Embryonic facial prominence (tissue), 1 donor: ENCODE measurements around the gene DIP2C.
"Not testable (repeated sequence)": the region's sequence is repeated elsewhere in the genome, so short reads cannot be mapped to it uniquely, and the experiment has no call there.

ENCODE experiments used
- DNase-seq: peaks from one replicate; pipeline ENCODE4 v3.0.0-alpha.2; 2016; ENCODE audit errors: extremely low spot score

DIP2C gene

GRCh38 chr10:306675-307185, 382.7 kb downstream of the DIP2C start:
- DNase-seq = no peak

GRCh38 chr10:306007-306674, 383.3 kb downstream of the DIP2C start:
- DNase-seq = no peak

DNA sequence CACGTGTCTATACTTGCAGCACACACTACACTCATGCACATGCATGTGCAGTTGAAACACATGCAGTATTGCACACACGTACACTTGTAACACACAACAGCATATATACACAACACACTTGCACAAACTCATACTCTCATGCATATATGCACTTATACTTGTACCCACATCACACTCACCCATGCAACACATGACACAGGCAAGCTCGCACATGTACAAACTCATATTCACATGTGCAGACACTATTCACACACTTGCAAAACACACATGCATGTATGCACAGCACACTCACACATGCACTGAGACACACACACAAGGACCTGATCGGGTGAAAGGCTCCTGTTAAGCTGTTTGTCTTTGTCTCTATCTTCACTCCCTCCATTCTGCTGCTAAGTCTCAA, 384.4 kb downstream of the DIP2C start:
- DNase-seq = no peak

DNA sequence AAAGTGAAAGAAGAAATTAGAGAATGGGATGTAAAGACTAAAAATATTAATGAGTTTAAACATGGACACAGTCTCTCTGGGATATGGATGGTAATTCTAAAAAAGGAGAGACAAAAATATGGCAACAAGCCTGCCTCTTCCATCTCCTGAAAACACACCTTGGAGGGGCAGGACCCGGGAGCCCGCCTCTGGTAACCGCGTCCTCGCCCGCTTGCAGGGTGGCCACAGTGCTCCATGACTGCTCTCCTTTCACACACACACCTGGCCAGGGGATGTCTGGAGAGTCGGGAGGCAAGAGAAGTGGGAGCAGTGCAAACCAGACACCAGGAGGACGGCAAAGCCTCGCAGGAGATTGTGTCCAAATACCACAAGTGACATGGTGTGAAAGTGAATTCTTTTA, 387.9 kb downstream of the DIP2C start:
- no peak for DNase-seq

- DNase-seq = not testable (repeated sequence)
Observed at GRCh38 chr10:300580-300979, 388.9 kb downstream of the DIP2C start.

GRCh38 chr10:299969-300368, 389.5 kb downstream of the DIP2C start:
- no peak for DNase-seq

DNA sequence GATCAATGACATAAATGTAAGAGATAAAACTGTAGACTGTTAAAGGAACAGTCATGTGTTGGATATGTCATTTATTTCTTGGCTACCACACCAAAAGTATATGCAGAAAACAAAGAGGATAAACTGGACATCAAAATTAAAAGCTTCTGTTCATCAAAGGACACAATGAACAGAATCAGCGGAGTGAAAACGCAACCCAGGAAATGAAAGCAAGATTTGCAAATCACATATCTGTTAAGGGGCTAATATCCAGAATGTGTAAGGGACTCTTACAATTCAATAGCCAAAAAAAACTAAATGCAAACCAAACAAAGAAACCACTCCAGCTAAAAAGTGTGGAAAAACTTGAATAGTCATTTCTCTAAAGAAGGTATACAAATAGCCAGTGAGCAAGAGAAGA, 390.0 kb downstream of the DIP2C start:
- DNase-seq = no peak

DNA sequence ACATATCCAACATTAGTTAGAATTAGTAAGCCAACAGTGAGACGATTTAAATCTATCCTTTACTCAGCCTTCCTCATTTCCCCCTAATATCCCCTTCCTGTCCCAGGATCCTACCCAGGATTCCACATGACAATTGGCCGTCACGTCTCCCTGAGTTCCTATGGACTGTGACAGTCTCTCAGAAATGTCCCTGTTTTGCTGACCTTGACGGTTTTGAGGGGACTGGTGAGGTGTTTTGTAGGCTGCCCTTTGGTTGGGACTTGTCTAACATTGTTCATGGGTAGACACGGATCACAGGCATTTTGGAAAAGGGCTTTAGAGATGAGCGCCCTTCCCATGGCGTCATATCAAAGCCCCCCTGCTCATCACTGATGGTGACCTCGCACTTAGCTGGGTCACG, 391.4 kb downstream of the DIP2C start:
- DNase-seq = no peak

DNA sequence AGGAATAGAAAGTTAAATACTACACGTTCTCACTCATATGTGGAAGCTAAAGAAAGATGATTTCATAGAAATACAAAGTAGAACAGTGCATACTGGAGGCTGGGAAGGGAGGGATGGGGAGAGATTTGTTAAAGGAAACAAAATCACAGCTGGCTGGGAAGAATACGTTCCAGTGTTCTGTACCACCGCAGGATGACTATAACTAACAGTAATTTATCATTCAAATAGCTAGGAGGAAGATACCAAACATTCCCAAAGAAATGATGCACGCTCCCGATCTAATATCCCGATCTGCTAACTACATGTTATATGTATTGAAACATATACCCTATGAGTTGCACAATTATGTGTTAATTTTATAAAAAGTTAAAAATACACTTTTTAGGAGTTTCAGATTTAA, 391.9 kb downstream of the DIP2C start:
- no peak for DNase-seq

GRCh38 chr10:293636-294035, 395.8 kb downstream of the DIP2C start:
- DNase-seq = no peak

DNA sequence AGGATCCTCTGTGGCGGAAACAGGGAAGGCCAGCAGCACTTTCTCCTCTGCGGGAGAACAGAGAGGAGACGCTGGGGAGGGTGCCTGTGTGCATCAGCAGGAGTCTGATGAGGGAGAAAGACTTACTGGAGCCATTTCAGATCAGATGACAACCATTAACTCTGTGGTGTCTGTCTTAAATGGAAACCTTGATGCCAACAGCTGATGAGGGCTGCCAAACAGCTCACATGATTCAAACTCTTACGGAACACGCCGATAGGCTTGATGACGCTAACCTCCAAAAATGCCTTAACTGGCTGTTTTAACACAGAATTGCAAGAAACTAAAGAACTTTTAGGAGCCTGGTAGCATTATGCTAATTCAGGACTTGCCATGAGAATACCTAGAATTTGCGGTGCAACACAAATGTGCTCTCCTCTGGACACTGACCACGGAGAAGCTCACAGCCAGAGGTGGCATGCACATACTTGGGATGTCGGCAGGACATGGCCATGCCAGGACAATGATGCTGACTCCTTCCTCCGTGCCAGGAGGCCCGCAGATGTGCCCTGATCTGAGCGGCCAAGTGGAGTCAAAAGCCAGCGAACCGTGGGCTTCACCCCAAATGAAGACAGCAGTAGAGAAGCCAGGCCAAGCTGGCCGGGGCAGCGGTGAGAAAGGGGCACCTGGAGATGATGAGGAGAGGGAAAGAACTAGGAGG, 399.3 kb downstream of the DIP2C start:
- no peak for DNase-seq

GRCh38 chr10:289581-289980, 399.9 kb downstream of the DIP2C start:
- no peak for DNase-seq

DNA sequence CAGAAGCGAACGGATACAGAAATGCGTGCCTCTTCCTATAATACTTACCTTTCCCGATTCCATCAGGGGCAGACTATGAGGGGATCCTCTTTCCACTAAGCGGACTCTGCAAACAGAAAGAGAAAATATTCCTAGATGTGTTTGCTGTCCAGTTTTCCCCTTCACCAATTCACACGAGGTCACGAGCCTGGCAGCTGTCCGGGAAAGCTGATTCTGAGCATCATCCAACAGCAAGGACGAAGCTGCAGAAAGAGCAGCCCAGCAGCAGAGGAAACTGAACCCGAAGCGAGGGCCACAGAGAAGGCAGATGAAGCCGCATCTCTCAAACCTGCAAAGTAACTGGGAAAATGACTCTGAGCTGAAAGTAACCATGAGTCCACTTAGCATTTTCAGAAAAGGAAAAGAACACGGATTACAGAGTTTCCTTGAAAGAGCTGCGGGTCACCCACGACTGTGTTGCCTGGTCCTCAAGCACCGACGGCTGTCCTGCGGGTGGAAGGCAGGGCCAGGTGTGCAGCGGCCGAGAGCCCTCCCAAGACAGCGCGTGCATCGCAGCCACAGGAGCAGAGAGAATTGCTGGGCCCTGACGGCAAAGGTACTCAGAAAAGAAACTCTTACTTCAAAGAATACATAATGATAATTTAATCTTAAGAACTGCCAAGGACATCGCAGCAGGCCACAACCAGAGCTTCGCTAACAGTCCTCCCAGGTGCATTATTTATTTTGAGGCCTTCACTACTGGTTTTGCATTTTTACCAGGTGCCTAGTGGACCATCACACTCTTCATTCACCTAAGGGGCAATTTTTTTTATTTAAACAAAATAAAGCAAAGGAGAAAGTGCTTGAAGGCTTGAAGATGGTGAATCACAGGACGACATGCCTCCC, 400.9 kb downstream of the DIP2C start:
- no peak for DNase-seq

DNA sequence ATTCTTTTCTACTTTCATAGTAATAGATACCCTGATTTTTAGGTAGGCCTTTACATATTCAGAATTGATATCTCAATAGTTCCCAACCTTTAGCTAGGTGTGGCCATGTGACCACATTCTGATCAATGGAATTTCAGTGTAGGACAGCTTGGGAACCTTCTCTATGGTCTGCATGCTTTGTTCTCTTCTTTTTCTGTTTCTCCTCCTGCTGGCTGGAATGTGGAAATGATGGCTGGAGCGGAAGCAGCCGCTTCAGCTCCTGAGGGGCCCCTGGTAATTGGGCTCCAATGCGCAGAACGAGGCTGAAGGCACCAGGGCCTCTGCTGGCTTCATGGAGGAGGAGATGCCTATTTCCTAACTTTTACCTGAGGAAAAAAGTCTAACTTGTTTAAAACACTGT, 401.7 kb downstream of the DIP2C start:
- no peak for DNase-seq

DNA sequence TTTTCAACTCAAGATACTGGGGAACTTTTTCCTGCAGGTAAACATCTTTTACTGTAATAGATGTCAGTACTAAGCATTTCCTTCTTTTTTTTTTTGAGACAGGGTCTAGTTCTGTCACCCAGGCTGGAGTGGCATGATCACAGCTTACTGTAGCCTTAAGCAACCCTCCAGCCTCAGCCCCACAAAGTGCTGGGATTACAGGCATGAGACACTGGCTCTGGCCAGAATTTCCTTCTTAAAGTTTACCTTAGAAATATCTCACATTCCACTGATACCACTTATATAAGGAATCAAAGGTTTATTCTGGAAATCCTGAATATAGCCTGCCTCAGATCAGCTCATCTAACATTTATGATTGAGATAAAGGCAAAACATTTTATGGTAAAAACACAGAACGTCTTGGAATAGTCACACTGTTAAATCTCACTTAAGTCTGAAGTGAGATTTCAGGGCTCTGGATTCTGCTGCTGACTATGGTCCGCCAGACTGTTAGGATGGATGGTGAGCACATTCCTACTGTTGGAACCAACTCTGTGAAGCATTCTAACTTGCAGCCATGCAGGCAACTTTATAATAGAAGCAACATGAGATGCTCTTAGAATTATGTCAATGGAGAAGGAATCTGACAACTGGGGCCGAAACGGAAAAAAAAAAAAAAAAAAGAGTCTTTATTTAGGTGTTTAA, 402.3 kb downstream of the DIP2C start:
- no peak for DNase-seq

- no peak for DNase-seq
Observed at GRCh38 chr10:285216-285615, 404.3 kb downstream of the DIP2C start.

- no peak for DNase-seq
Observed at GRCh38 chr10:283916-284356, 405.5 kb downstream of the DIP2C start.

GRCh38 chr10:283140-283479, 406.4 kb downstream of the DIP2C start:
- no peak for DNase-seq

- DNase-seq = no peak
Observed at GRCh38 chr10:282294-283139, 407.0 kb downstream of the DIP2C start.

DNA sequence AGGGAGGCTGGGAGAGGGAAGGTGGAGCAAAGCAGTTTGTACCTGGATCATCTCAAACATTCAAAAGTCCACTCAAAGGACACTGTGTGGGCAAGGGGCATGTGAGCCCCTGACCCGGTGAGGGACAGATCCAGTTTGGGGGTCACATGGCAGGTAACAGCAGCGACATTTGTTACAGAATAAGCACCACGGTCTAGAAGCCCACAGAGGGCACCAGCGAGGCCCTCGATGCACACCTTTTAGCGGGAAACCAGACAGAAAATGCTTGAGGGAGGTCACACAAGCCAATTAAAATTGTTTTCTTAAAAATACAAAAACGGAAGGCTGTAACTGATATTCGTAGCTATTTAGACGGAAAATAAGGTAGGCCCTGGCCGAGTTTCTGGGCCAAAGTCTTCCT, 409.8 kb downstream of the DIP2C start:
- DNase-seq = no peak

- DNase-seq = no peak
Observed at GRCh38 chr10:279232-279631, 410.2 kb downstream of the DIP2C start.
